ENCODE results near the gene DNLZ. TPM values are rescaled to one million over a fixed set of nuclear protein-coding genes. Genes with fewer than 3 reads are reported as not detected.

Gene DNLZ
- total and polyA plus RNA-seq, 4 donors, result 12.4 to 18.1 (median 14.9) TPM

GRCh38 chr9:136313111-136314055 lies 50.2 kb downstream of the DNLZ start:
- Histone ChIP-seq H3K4me3 (ENCODE audit: low read length in 2 of 2) (no peak overlapping the region), H3K4me1 (ENCODE audit: control insufficient read depth in 1 of 2, insufficient read depth in 2 of 2, low read length in 2 of 2) (no peaks in the 10 kb centered on the region), H3K36me3 (ENCODE audit: control insufficient read depth in 1 of 2, insufficient read depth in 2 of 2, low read length in 1 of 2) (no peaks in the 10 kb centered on the region), H3K27me3 (ENCODE audit: control insufficient read depth in 1 of 2, insufficient read depth in 2 of 2, low read length in 1 of 2) (no peaks in the 10 kb centered on the region), H3K27ac (ENCODE audit: low read depth in 1 of 2, low read length in 2 of 2) (no peak overlapping the region), H3K9me3 (ENCODE audit: control insufficient read depth, low read length) (peaks cover 4% of the 10 kb centered on the region)
- DNase-seq (no peak), ATAC-seq (ENCODE audit: low FRiP score) (no peak)
- WGBS, 2 donors, result 86 to 88% methylated on average over 18 of the region's 18 CpGs
- intact Hi-C loops (cut with DNase I), result loop anchor here in 1 of 2 donors (5.0 kb wide), 1 partner anchor 49 kb away; the partner anchor contains the start of gene DNLZ

- H3K4me1 ChIP-seq (ENCODE audit: control insufficient read depth in 1 of 2, insufficient read depth in 2 of 2, low read length in 2 of 2), result no peaks in the 10 kb centered on the region
- WGBS, 2 donors, result 68 to 70% methylated on average over 11 to 12 of the region's 12 CpGs
- H3K9me3 ChIP-seq (ENCODE audit: control insufficient read depth, low read length), result peaks cover 4% of the 10 kb centered on the region
- DNase-seq (no peak), ATAC-seq (ENCODE audit: low FRiP score) (peak; percentile 55)
- no peaks in the 10 kb centered on the region for H3K27me3 ChIP-seq (ENCODE audit: control insufficient read depth in 1 of 2, insufficient read depth in 2 of 2, low read length in 1 of 2)
- no peak overlapping the region for H3K4me3 ChIP-seq (ENCODE audit: low read length in 2 of 2)
- no peaks in the 10 kb centered on the region for H3K36me3 ChIP-seq (ENCODE audit: control insufficient read depth in 1 of 2, insufficient read depth in 2 of 2, low read length in 1 of 2)
- H3K27ac ChIP-seq (ENCODE audit: low read depth in 1 of 2, low read length in 2 of 2), result no peak overlapping the region
- intact Hi-C loops (cut with DNase I), result loop anchor here in 1 of 2 donors (5.0 kb wide), 1 partner anchor 50 kb away; the partner anchor contains the start of gene DNLZ
These were observed 51.1 kb downstream of the DNLZ start for GRCh38 chr9:136312436-136312835.

- WGBS, 2 donors, result 70% methylated on average over 10 of the region's 10 CpGs
These were observed 51.6 kb downstream of the DNLZ start for GRCh38 chr9:136312009-136312375.

GRCh38 chr9:136311051-136312008 lies 52.2 kb downstream of the DNLZ start:
- Histone ChIP-seq H3K9me3 (ENCODE audit: control insufficient read depth, low read length) (peaks cover 4% of the 10 kb centered on the region), H3K4me1 (ENCODE audit: control insufficient read depth in 1 of 2, insufficient read depth in 2 of 2, low read length in 2 of 2) (no peaks in the 10 kb centered on the region), H3K4me3 (ENCODE audit: low read length in 2 of 2) (no peak overlapping the region), H3K36me3 (ENCODE audit: control insufficient read depth in 1 of 2, insufficient read depth in 2 of 2, low read length in 1 of 2) (no peaks in the 10 kb centered on the region), H3K27me3 (ENCODE audit: control insufficient read depth in 1 of 2, insufficient read depth in 2 of 2, low read length in 1 of 2) (no peaks in the 10 kb centered on the region), H3K27ac (ENCODE audit: low read depth in 1 of 2, low read length in 2 of 2) (no peak overlapping the region)
- no peak for ATAC-seq (ENCODE audit: low FRiP score)
- WGBS, 2 donors, result 66 to 67% methylated on average over 19 to 23 of the region's 23 CpGs
- no peak for DNase-seq
- intact Hi-C loops (cut with DNase I), result loop anchor here in 1 of 2 donors (5.0 kb wide), 1 partner anchor 51 kb away; the partner anchor contains the start of gene DNLZ

More at GRCh38 chr9:136312009-136312375, 51.6 kb downstream of the DNLZ start:
- ATAC-seq (ENCODE audit: low FRiP score) (no peak), DNase-seq (no peak)
- Histone ChIP-seq H3K36me3 (ENCODE audit: control insufficient read depth in 1 of 2, insufficient read depth in 2 of 2, low read length in 1 of 2) (no peaks in the 10 kb centered on the region), H3K4me1 (ENCODE audit: control insufficient read depth in 1 of 2, insufficient read depth in 2 of 2, low read length in 2 of 2) (no peaks in the 10 kb centered on the region), H3K9me3 (ENCODE audit: control insufficient read depth, low read length) (peaks cover 4% of the 10 kb centered on the region), H3K27me3 (ENCODE audit: control insufficient read depth in 1 of 2, insufficient read depth in 2 of 2, low read length in 1 of 2) (no peaks in the 10 kb centered on the region), H3K27ac (ENCODE audit: low read depth in 1 of 2, low read length in 2 of 2) (no peak overlapping the region), H3K4me3 (ENCODE audit: low read length in 2 of 2) (no peak overlapping the region)
- intact Hi-C loops (cut with DNase I), result loop anchor here in 1 of 2 donors (5.0 kb wide), 1 partner anchor 50 kb away; the partner anchor contains the start of gene DNLZ

GRCh38 chr9:136310273-136311030 lies 53.1 kb downstream of the DNLZ start:
- intact Hi-C loops (cut with DNase I), result loop anchor here in 1 of 2 donors (5.0 kb wide), 1 partner anchor 52 kb away; the partner anchor contains the start of gene DNLZ
- Histone ChIP-seq H3K9me3 (ENCODE audit: control insufficient read depth, low read length) (peaks cover 4% of the 10 kb centered on the region), H3K36me3 (ENCODE audit: control insufficient read depth in 1 of 2, insufficient read depth in 2 of 2, low read length in 1 of 2) (no peaks in the 10 kb centered on the region), H3K27me3 (ENCODE audit: control insufficient read depth in 1 of 2, insufficient read depth in 2 of 2, low read length in 1 of 2) (no peaks in the 10 kb centered on the region), H3K4me3 (ENCODE audit: low read length in 2 of 2) (no peak overlapping the region), H3K4me1 (ENCODE audit: control insufficient read depth in 1 of 2, insufficient read depth in 2 of 2, low read length in 2 of 2) (no peaks in the 10 kb centered on the region), H3K27ac (ENCODE audit: low read depth in 1 of 2, low read length in 2 of 2) (no peak overlapping the region)
- ATAC-seq (ENCODE audit: low FRiP score), result no peak
- WGBS, 2 donors, result 59 to 67% methylated on average over 26 to 28 of the region's 28 CpGs
- DNase-seq, result no peak

GRCh38 chr9:136309806-136310220 lies 53.7 kb downstream of the DNLZ start:
- WGBS, 2 donors, result 90 to 95% methylated on average over 5 of the region's 5 CpGs
- intact Hi-C loops (cut with DNase I), result loop anchor here in 1 of 2 donors (5.0 kb wide), 1 partner anchor 52 kb away; the partner anchor contains the start of gene DNLZ
- Histone ChIP-seq H3K4me1 (ENCODE audit: control insufficient read depth in 1 of 2, insufficient read depth in 2 of 2, low read length in 2 of 2) (no peaks in the 10 kb centered on the region), H3K36me3 (ENCODE audit: control insufficient read depth in 1 of 2, insufficient read depth in 2 of 2, low read length in 1 of 2) (no peaks in the 10 kb centered on the region), H3K4me3 (ENCODE audit: low read length in 2 of 2) (no peak overlapping the region), H3K9me3 (ENCODE audit: control insufficient read depth, low read length) (peaks cover under 1% of the 10 kb centered on the region), H3K27me3 (ENCODE audit: control insufficient read depth in 1 of 2, insufficient read depth in 2 of 2, low read length in 1 of 2) (no peaks in the 10 kb centered on the region), H3K27ac (ENCODE audit: low read depth in 1 of 2, low read length in 2 of 2) (no peak overlapping the region)
- DNase-seq (no peak), ATAC-seq (ENCODE audit: low FRiP score) (no peak)

All from aorta (tissue), 5 donors.